AML-193 (cell line): ENCODE data around the gene FAM98A.

Experiments used
- DNase-seq, 2 experiments: peaks; one replicate each; lab custom pipeline; 2025; lab: John Stamatoyannopoulos, UW

Gene FAM98A

GRCh38 chr2:33599175-33599942 is at the start of gene FAM98A:
FAM98A (minus strand) TSS chr2:33599299; CDS start chr2:33599221, 78 bp downstream.
- peak; percentile 90 to 97 for DNase-seq

GRCh38 chr2:33645861-33646260 is 46.8 kb upstream of the FAM98A start:
- no peak for DNase-seq

GRCh38 chr2:33644215-33644614 is 45.1 kb upstream of the FAM98A start:
- DNase-seq = no peak

- no peak for DNase-seq
Observed at GRCh38 chr2:33636001-33636400, 36.9 kb upstream of the FAM98A start.

- no peak for DNase-seq
Observed at GRCh38 chr2:33634261-33634910, 35.3 kb upstream of the FAM98A start.

GRCh38 chr2:33633315-33633714 is 34.2 kb upstream of the FAM98A start:
- no peak for DNase-seq

DNA sequence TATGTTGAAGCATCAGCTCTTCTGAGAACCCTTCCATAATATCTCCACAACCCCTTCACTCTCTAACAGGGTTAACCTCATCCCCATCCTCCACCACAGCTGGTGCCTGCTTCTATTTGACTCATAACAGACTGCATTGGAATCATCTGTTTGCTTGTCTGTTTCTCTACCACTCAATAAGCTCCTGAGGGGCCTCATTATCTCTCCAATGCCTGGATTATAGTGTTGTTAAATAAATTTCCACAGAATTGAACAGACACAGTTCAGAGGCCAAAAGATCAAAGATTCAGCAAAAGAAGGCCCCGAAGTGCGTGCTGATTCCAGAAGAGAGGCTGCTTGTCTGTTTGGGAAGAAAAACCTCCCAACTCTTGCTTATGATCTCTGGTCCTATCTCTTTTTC is 33.7 kb upstream of the FAM98A start:
- DNase-seq = no peak

- no peak for DNase-seq
Observed at GRCh38 chr2:33628031-33628827, 29.1 kb upstream of the FAM98A start.

DNA sequence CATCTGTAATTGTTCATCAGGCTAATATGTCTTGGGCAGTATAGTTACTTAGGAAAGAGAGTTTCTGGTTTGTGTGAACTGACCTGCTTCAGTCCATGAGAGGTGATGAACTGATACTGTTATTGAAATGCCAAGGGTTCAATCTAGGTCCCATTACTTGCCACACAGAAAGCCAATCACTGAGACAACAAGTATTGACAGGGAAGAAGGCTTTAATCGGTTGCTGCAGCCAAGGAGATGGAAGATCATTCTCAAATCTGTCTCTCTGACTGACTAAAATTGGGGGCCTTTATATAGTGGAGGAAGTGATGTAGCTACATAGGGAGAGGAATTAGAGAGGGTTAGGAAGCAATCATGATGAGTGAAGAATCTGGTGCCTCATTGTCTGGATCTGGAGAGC is 19.9 kb upstream of the FAM98A start:
- DNase-seq = no peak

DNA sequence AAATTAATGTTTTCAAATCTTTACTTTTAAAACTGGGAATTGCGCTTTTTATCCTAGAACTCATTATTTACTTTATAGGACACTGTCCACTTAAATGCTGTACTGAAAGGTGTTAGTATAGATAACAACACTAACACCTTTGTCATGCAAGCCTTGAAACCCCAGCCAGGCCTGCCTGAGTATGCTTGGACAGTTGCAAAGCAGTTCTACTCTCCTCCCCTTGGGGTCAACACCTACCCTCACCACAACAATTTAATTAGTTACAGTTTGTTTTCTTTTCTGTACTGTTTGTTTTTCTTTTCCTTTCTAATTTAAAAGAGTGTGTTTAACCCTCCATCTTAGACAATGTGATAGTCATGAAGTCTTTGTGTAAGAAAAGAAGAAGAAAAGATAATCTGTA is 18.9 kb upstream of the FAM98A start:
- DNase-seq = no peak

DNA sequence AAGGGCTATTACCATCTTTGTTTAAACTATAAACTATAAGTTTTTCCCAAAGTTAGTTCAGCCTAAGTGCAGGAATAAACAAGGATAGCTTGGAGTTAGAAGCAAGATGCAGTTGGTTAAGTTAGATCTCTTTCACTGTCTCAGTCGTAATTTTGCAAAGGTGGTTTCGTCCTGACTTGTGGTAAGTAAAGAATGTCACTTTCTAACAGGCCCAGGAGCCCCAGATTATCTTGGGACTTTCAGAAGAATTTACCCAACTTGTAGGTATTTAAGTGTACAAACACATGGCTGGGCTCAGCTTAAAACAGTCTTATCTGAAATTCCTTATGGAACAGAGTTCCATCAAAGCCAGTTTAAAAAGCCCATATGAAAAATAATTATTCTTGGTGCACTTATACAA is 18.3 kb upstream of the FAM98A start:
- no peak for DNase-seq

- DNase-seq = no peak
Observed at GRCh38 chr2:33616873-33617272, 17.8 kb upstream of the FAM98A start.

DNA sequence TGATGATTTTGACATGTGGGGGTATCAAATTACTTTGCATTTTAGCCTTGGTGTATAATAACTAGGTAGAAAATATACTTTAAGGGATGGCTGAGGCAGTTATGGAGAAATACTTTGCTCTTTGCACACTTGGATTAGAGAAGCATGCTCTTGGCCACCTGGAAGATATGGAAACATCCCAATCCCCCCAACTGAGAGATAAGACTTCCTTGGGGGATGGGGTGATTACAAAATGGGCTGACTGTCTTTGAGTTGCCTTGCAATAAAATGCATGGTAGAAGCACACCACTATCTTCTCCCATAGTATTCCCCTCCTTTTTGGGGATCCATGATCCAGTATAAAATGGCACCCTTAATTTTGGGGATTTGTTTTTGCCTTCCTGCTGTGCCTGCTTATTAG is 15.1 kb upstream of the FAM98A start:
- DNase-seq = no peak

DNA sequence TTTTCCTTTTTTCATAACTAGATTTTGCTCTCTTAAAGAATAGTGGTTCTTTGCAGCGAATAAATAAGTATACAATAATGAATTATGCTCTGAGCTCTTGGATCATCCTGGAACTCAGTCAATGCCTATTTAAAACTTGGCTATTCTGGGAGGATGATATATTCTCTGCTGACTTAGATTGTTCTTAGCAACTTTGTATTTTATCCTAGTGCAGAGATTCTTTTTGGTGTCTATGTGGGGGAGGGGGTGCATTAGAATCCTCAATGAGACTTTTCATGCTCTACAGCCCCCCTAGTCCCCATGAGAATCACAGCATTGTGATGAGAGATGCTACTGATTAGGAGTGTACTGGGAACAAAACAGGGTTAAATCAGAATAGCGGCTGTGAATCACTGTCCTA is 8.8 kb upstream of the FAM98A start:
- no peak for DNase-seq

DNA sequence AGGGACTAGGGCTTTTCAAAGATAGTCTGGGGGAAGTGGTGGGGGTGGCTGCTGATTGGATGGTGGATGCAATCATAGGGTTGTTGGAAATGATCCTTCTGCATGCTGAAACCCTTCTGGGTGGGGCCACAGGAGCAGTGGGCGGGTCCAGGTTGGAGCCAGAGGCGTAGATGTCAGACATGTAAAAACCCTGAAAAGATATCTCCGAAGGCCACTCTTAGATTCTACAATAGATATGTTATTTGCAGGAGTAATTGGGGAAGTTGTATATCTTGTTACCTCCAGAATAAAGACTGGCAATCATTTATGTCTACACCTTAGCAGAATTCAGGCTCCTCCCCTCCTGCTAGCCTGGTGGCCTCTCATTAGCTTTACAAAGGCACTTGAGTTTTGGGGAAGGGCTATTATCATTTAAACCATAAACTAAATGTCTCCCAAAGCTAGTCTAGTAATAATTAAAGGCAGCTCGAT is 8.2 kb upstream of the FAM98A start:
- DNase-seq = no peak

DNA sequence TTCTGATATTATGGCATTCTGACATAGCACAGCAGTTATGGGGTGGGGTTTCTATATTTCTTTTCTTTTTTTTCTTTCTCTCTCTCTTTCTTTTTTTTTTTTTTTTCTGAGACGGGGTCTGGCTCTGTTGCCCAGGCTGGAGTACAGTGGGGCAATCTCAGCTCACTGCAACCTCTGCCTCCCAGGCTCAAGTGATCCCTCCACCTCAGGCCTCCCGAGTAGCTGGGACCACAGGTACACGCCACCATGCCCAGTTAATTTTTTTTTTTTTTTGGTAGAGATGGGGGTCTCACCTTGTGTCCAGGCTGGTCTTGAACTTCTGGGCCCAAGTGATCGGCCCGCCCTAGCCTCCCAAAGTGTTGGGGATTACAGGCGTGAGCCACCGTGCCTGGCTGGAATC is 7.5 kb upstream of the FAM98A start:
- no peak for DNase-seq

GRCh38 chr2:33606100-33606499 is 7.0 kb upstream of the FAM98A start:
- no peak for DNase-seq

DNA sequence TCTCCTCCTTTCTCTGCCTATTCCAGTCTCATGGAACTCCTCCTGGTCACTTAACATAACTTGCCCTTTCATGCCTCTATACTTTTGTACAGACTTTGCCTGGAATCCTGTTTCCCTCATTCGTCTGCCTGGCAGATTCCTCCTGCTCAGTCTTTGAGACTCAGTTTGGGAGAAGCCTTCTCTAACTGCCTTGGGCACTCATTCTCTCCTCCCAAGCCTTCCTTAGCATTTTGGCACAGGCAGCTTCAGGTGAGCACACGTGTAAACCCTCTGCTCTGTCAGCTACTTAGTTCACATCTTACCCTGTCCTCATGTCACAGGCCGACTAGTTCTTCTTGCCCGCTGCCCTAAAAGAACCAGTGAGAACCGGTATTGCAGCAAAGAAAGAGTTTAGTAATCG is 6.0 kb upstream of the FAM98A start:
- no peak for DNase-seq

DNA sequence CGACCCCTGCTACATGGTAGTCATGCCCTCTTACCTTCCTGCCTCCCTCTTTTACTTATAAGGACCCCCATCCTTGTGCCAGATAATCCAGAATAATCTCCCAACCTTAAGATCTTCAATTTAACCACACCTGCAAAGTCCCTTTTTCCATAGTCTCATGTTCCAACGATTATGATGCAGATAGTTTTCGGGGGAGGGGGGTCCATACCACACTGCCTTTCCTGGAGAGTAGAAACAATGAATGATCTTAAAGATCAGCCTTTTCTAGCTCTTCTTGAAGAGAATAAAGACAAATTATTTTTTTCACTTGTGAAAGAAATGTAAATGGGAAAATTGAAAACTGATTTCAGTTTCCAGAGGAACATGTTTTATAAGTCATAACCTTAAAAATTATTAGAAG is 4.3 kb upstream of the FAM98A start:
- DNase-seq = no peak

DNA sequence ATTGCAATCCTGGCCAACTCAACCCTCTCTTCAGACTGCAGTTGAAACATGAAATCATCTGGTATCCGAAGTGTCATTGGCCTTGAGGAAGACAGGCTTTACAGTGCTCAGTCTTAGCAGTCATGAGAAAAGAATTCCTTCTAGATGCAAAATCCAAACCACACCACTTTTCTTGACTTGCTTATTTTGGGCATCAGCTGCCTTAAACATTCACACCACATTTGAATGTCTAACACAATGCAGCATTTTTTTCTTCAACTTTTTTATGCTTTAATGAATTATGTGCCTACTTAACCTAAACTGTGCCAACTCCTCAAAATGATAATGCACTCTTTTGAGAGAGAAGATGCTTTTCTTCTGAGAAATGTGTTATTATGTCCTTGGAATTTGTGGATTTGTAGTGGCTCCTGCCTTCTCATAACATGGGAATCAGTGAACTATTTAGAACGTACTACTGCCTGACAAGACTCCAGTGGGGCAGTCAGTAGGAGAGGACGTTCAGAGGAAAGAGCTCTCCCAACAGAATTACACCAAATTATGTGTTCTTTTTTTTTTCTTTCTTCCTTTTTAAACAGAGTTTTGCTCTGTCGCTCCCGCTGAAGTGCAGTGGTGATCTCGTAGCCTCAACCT is 3.2 kb upstream of the FAM98A start:
- DNase-seq = no peak

DNA sequence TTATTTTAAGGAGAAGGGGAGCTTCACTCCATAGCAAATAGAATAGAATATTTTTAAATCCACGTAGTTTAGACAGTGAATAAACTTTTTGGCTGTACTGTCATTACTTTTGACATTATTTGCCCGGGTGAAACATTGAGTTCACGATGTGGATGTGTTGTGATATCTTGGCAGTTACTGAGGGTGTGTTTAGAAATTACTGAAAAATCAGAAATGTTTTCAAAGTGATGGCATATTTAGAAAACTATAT is 769 bp upstream of the FAM98A start:
- no peak for DNase-seq

- peak; percentile 17 to 30 for DNase-seq
Observed at GRCh38 chr2:33598561-33599174, 431 bp downstream of the FAM98A start.
